Stimulated activated naive CD8-positive, alpha-beta T cell treated with anti-CD3 and anti-CD28 coated beads, Interleukin-15, Interleukin-2, amounts not matched to agents 100 U/mL and 50 U/mL, for 24 hours (primary cell): ENCODE results near the gene RFXANK.
"Not testable (repeated sequence)": the region's sequence is repeated elsewhere in the genome, so short reads cannot be mapped to it uniquely, and the experiment has no call there.

ENCODE experiments used
- ATAC-seq: fragments of 150-1000 bp; cut with Tn5 transposase; one replicate; pipeline ENCODE4 v1.10.0; 2021
- DNase-seq: peaks from one replicate; pipeline ENCODE4 v3.0.0; 2021

RFXANK gene

GRCh38 chr19:19206938-19207337 is 14.9 kb downstream of the RFXANK start:
- ATAC-seq (no peak), DNase-seq (no peak)

- DNase-seq: no peak
- ATAC-seq: no peak
Measured at GRCh38 chr19:19207637-19208572, 15.8 kb downstream of the RFXANK start.

- no peak for DNase-seq
- no peak for ATAC-seq
Measured at GRCh38 chr19:19209372-19209771, 17.3 kb downstream of the RFXANK start.

- no peak for DNase-seq
- no peak for ATAC-seq
Measured at GRCh38 chr19:19211499-19212420, 19.7 kb downstream of the RFXANK start, which contains the start of gene NCAN. Gene NCAN (plus strand): TSS chr19:19211958. CDS start chr19:19216954, 4,996 bp downstream.

- ATAC-seq: no peak
- no peak for DNase-seq
Measured at GRCh38 chr19:19212916-19213315, 20.9 kb downstream of the RFXANK start.

- ATAC-seq (no peak), DNase-seq (no peak)
Measured at GRCh38 chr19:19213426-19214158, 21.5 kb downstream of the RFXANK start.

- no peak for DNase-seq
- no peak for ATAC-seq
Measured at GRCh38 chr19:19214159-19214490, 22.1 kb downstream of the RFXANK start.

- DNase-seq: peak; percentile 62
- no peak for ATAC-seq
Measured at GRCh38 chr19:19214892-19215291, 22.8 kb downstream of the RFXANK start.

- DNase-seq (no peak), ATAC-seq (no peak)
Measured at GRCh38 chr19:19215792-19216191, 23.7 kb downstream of the RFXANK start.

GRCh38 chr19:19217099-19217498 is 25.0 kb downstream of the RFXANK start:
- DNase-seq: no peak

GRCh38 chr19:19218911-19219310 is 26.9 kb downstream of the RFXANK start:
- no peak for DNase-seq
- ATAC-seq: no peak

More at GRCh38 chr19:19217099-19217498, 25.0 kb downstream of the RFXANK start:
- no peak for ATAC-seq

GRCh38 chr19:19221000-19221399 is 28.9 kb downstream of the RFXANK start:
- DNase-seq, ATAC-seq: not testable (repeated sequence)

- no peak for ATAC-seq
Measured at GRCh38 chr19:19223060-19223459, 31.0 kb downstream of the RFXANK start.

GRCh38 chr19:19223636-19224035 is 31.6 kb downstream of the RFXANK start:
- ATAC-seq (no peak), DNase-seq (no peak)

More at GRCh38 chr19:19223060-19223459, 31.0 kb downstream of the RFXANK start:
- no peak for DNase-seq

GRCh38 chr19:19224150-19224851 is 32.2 kb downstream of the RFXANK start:
- DNase-seq (no peak), ATAC-seq (no peak)

- peak; percentile 83 for ATAC-seq
- DNase-seq: peak; percentile 81
Measured at GRCh38 chr19:19224852-19225494, 32.9 kb downstream of the RFXANK start.

- ATAC-seq: no peak
Measured at GRCh38 chr19:19226204-19226603, 34.1 kb downstream of the RFXANK start.

GRCh38 chr19:19226663-19227062 is 34.6 kb downstream of the RFXANK start:
- no peak for DNase-seq
- ATAC-seq: no peak

More at GRCh38 chr19:19226204-19226603, 34.1 kb downstream of the RFXANK start:
- DNase-seq: no peak

- no peak for DNase-seq
- no peak for ATAC-seq
Measured at GRCh38 chr19:19227217-19227616, 35.2 kb downstream of the RFXANK start.

GRCh38 chr19:19229701-19230100 is 37.6 kb downstream of the RFXANK start:
- DNase-seq (no peak), ATAC-seq (no peak)

- ATAC-seq: no peak
- no peak for DNase-seq
Measured at GRCh38 chr19:19230999-19231398, 38.9 kb downstream of the RFXANK start.
